ENCODE results near the gene CEMP1.
"Not testable (repeated sequence)": the region's sequence is repeated elsewhere in the genome, so short reads cannot be mapped to it uniquely, and the experiment has no call there.

The CEMP1 gene

DNA sequence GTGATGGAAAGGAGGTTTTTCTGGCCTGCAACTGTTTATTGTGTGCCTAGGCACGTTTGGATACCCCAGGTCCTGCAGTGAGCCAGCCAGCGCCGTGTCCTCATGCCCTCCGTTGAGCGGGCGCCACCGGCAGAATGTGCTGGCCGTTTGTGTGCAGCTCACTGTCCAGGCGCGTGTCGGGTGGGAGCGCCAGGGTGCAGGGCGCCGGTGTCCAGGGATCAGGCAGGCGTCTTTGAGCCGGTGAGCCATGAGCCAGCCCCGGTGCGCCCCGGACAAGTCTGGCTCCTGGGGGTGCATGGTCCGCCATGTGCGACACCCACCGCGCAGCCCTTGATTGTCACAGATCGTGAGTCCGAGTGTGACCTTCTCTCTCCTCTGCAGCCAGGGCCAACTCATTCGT, 45.8 kb upstream of the CEMP1 start:
- not testable (repeated sequence) for H3K23ac ChIP-seq (ENCODE audit: low read depth, low read length, poor library complexity)
- whole genome bisulfite sequencing, 2 donors (ENCODE audit: extremely low coverage in 2 of 2, insufficient read length in 2 of 2, insufficient replicate concordance in 1 of 2): no CpG with 5 or more reads among the region's 26 CpGs

DNA sequence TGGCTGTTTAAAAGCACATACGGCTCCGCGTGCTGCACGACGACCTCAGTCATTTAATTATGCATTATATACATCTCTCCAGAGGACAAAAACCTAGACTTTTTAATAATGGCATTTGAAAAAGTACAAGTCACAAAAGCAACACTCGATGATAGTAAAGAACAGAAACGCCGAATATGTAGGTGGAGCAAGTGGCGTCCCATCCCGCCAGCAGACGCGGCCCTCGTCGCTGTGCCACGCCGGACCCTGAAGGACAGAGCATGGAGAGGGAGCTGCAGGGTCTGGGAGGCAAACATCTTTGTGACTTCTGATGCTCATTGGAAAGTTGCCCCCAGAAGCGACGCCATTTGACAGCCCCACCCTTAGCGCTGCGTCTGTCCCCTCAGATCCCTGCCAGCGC, 44.6 kb upstream of the CEMP1 start:
- not testable (repeated sequence) for DNase-seq (ENCODE audit: low spot score); H2BK15ac ChIP-seq (ENCODE audit: low read length)
- no CpG with 5 or more reads among the region's 21 CpGs for WGBS, 2 donors (ENCODE audit: extremely low coverage in 2 of 2, insufficient read length in 2 of 2, insufficient replicate concordance in 1 of 2)

More for the DNA sequence above, 45.8 kb upstream of the CEMP1 start:
- not testable (repeated sequence) for H3K14ac ChIP-seq (ENCODE audit: low read length); H3K27ac ChIP-seq (replicated peaks; ENCODE audit: low read length); H2AFZ ChIP-seq (ENCODE audit: low read length); DNase-seq (ENCODE audit: low spot score); H2BK15ac ChIP-seq (ENCODE audit: low read length); H2BK120ac ChIP-seq (ENCODE audit: low read depth, low read length); H2AK5ac ChIP-seq (ENCODE audit: low read depth, low read length); H2BK12ac ChIP-seq (ENCODE audit: low read length); H4K91ac ChIP-seq (ENCODE audit: low read depth, low read length, poor library complexity); H2BK5ac ChIP-seq (ENCODE audit: low read length); H3K4me1 ChIP-seq (ENCODE audit: control insufficient read depth in 2 of 2, insufficient read depth in 1 of 2, low read depth in 1 of 2, low read length in 2 of 2); H3K27me3 ChIP-seq (ENCODE audit: control insufficient read depth in 3 of 3, insufficient read depth in 3 of 3, low read depth in 1 of 3, low read length in 3 of 3); H3K9me3 ChIP-seq (replicated peaks in 1 of 2; ENCODE audit: control insufficient read depth in 2 of 2, insufficient read depth in 1 of 2, low read depth in 1 of 2, low read length in 2 of 2); H3K36me3 ChIP-seq (replicated peaks in 1 of 2; ENCODE audit: control insufficient read depth in 2 of 2, insufficient read depth in 2 of 2, low read length in 2 of 2); H3K79me1 ChIP-seq (ENCODE audit: low read depth, low read length); H3K4ac ChIP-seq (ENCODE audit: low read length); H3K9ac ChIP-seq (ENCODE audit: low read depth, low read length, poor library complexity); H4K8ac ChIP-seq (ENCODE audit: low read depth, low read length); H3K4me2 ChIP-seq (ENCODE audit: insufficient read depth, low read length, poor library complexity, severe bottlenecking); H3K4me3 ChIP-seq (ENCODE audit: low read length in 2 of 2); H3K18ac ChIP-seq (ENCODE audit: low read length)

DNA sequence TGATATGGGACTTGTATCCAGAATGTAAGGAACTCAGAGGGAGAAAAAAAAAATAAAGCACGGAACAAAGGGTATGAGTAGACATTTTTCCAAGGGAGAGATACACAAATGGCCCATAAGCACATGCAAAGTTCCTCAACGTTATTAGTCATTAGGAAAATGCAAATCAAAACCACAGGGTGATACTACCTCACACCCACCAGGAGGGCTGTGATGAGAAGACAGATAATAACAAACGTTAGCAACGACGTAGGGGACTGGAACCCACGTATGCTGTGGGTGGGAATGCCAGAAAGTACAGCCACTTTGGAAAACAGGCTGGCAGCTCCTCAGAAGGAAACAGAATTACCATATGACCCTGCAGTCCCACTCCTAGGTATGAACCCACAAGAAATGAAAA, 41.5 kb upstream of the CEMP1 start:
- H3K4me1 ChIP-seq (ENCODE audit: control insufficient read depth in 2 of 2, insufficient read depth in 1 of 2, low read depth in 1 of 2, low read length in 2 of 2); H2AK5ac ChIP-seq (ENCODE audit: low read depth, low read length); H3K36me3 ChIP-seq (replicated peaks in 1 of 2; ENCODE audit: control insufficient read depth in 2 of 2, insufficient read depth in 2 of 2, low read length in 2 of 2); H2AFZ ChIP-seq (ENCODE audit: low read length); DNase-seq (ENCODE audit: low spot score); H2BK5ac ChIP-seq (ENCODE audit: low read length); H3K4me2 ChIP-seq (ENCODE audit: insufficient read depth, low read length, poor library complexity, severe bottlenecking); H3K79me1 ChIP-seq (ENCODE audit: low read depth, low read length); H3K4ac ChIP-seq (ENCODE audit: low read length); H3K9me3 ChIP-seq (replicated peaks in 1 of 2; ENCODE audit: control insufficient read depth in 2 of 2, insufficient read depth in 1 of 2, low read depth in 1 of 2, low read length in 2 of 2); H3K27ac ChIP-seq (replicated peaks; ENCODE audit: low read length); H2BK12ac ChIP-seq (ENCODE audit: low read length); H4K91ac ChIP-seq (ENCODE audit: low read depth, low read length, poor library complexity); H3K4me3 ChIP-seq (ENCODE audit: low read length in 2 of 2); H2BK15ac ChIP-seq (ENCODE audit: low read length); H4K8ac ChIP-seq (ENCODE audit: low read depth, low read length); H3K9ac ChIP-seq (ENCODE audit: low read depth, low read length, poor library complexity); H3K18ac ChIP-seq (ENCODE audit: low read length); H2BK120ac ChIP-seq (ENCODE audit: low read depth, low read length); H3K23ac ChIP-seq (ENCODE audit: low read depth, low read length, poor library complexity); H3K14ac ChIP-seq (ENCODE audit: low read length); H3K27me3 ChIP-seq (ENCODE audit: control insufficient read depth in 3 of 3, insufficient read depth in 3 of 3, low read depth in 1 of 3, low read length in 3 of 3): not testable (repeated sequence)
- WGBS, 2 donors (ENCODE audit: extremely low coverage in 2 of 2, insufficient read length in 2 of 2, insufficient replicate concordance in 1 of 2): no CpG with 5 or more reads among the region's 6 CpGs

More for the DNA sequence above, 44.6 kb upstream of the CEMP1 start:
- H3K9ac ChIP-seq (ENCODE audit: low read depth, low read length, poor library complexity); H3K27ac ChIP-seq (replicated peaks; ENCODE audit: low read length); H2BK120ac ChIP-seq (ENCODE audit: low read depth, low read length); H3K14ac ChIP-seq (ENCODE audit: low read length); H3K79me1 ChIP-seq (ENCODE audit: low read depth, low read length); H3K9me3 ChIP-seq (replicated peaks in 1 of 2; ENCODE audit: control insufficient read depth in 2 of 2, insufficient read depth in 1 of 2, low read depth in 1 of 2, low read length in 2 of 2); H4K8ac ChIP-seq (ENCODE audit: low read depth, low read length); H3K4me3 ChIP-seq (ENCODE audit: low read length in 2 of 2); H2AK5ac ChIP-seq (ENCODE audit: low read depth, low read length); H3K36me3 ChIP-seq (replicated peaks in 1 of 2; ENCODE audit: control insufficient read depth in 2 of 2, insufficient read depth in 2 of 2, low read length in 2 of 2); H3K27me3 ChIP-seq (ENCODE audit: control insufficient read depth in 3 of 3, insufficient read depth in 3 of 3, low read depth in 1 of 3, low read length in 3 of 3); H4K91ac ChIP-seq (ENCODE audit: low read depth, low read length, poor library complexity); H3K4me1 ChIP-seq (ENCODE audit: control insufficient read depth in 2 of 2, insufficient read depth in 1 of 2, low read depth in 1 of 2, low read length in 2 of 2); H2BK5ac ChIP-seq (ENCODE audit: low read length); H3K4ac ChIP-seq (ENCODE audit: low read length); H2BK12ac ChIP-seq (ENCODE audit: low read length); H3K4me2 ChIP-seq (ENCODE audit: insufficient read depth, low read length, poor library complexity, severe bottlenecking); H3K23ac ChIP-seq (ENCODE audit: low read depth, low read length, poor library complexity); H3K18ac ChIP-seq (ENCODE audit: low read length); H2AFZ ChIP-seq (ENCODE audit: low read length): not testable (repeated sequence)

DNA sequence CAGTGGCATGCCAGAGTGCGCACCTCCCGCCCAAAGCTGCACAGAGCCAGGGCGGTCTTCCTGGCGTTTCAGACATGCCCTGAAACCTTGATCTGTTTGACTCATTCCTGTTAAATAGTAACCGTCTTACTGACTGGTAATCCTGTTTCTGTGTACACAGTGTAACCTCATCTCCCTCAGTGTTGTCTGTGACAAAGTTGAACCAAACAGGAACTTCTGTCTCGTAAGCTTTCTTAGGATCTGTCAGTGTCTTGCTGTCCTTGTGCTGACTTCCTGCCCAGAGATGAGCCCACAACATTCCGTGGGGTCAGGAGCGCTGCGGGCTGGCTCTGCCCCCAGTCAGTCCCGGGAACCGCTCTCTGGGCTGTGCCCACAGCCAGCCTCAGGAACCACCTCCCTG, 37.4 kb upstream of the CEMP1 start:
- H3K14ac ChIP-seq (ENCODE audit: low read length); H2BK12ac ChIP-seq (ENCODE audit: low read length); H4K91ac ChIP-seq (ENCODE audit: low read depth, low read length, poor library complexity); H2AFZ ChIP-seq (ENCODE audit: low read length); H3K27ac ChIP-seq (replicated peaks; ENCODE audit: low read length); H3K9me3 ChIP-seq (replicated peaks in 1 of 2; ENCODE audit: control insufficient read depth in 2 of 2, insufficient read depth in 1 of 2, low read depth in 1 of 2, low read length in 2 of 2); H3K36me3 ChIP-seq (replicated peaks in 1 of 2; ENCODE audit: control insufficient read depth in 2 of 2, insufficient read depth in 2 of 2, low read length in 2 of 2); H3K4me2 ChIP-seq (ENCODE audit: insufficient read depth, low read length, poor library complexity, severe bottlenecking); H3K79me1 ChIP-seq (ENCODE audit: low read depth, low read length); DNase-seq (ENCODE audit: low spot score); H3K4me3 ChIP-seq (ENCODE audit: low read length in 2 of 2); H2BK5ac ChIP-seq (ENCODE audit: low read length); H2BK120ac ChIP-seq (ENCODE audit: low read depth, low read length); H3K27me3 ChIP-seq (ENCODE audit: control insufficient read depth in 3 of 3, insufficient read depth in 3 of 3, low read depth in 1 of 3, low read length in 3 of 3); H3K4ac ChIP-seq (ENCODE audit: low read length); H2AK5ac ChIP-seq (ENCODE audit: low read depth, low read length); H3K23ac ChIP-seq (ENCODE audit: low read depth, low read length, poor library complexity); H4K8ac ChIP-seq (ENCODE audit: low read depth, low read length); H3K18ac ChIP-seq (ENCODE audit: low read length); H3K4me1 ChIP-seq (ENCODE audit: control insufficient read depth in 2 of 2, insufficient read depth in 1 of 2, low read depth in 1 of 2, low read length in 2 of 2); H3K9ac ChIP-seq (ENCODE audit: low read depth, low read length, poor library complexity); H2BK15ac ChIP-seq (ENCODE audit: low read length): not testable (repeated sequence)
- no CpG with 5 or more reads among the region's 11 CpGs for WGBS, 2 donors (ENCODE audit: extremely low coverage in 2 of 2, insufficient read length in 2 of 2, insufficient replicate concordance in 1 of 2)

All from neuronal stem cell (in vitro differentiated cells).